Measurements from ENCODE around the gene RNF217. TPM values are rescaled to one million over a fixed set of nuclear protein-coding genes. Genes with fewer than 3 reads are reported as not detected.

The RNF217 gene
- total RNA-seq, 6 donors from 2014 or later: 14.6 to 55.5 (median 31.9) TPM

- H3K4me3 ChIP-seq: no peak overlapping the region
- H3K9me3 ChIP-seq: no peaks in the 10 kb centered on the region
- no peaks in the 10 kb centered on the region for H3K27me3 ChIP-seq
- DNase-seq: no peak
- no peak for ATAC-seq (ENCODE audit: low FRiP score in 2 of 2)
- peaks cover 0 to 7% (median 0%) of the 10 kb centered on the region in 4 donors for H3K36me3 ChIP-seq
- peak overlapping the region in 1 of 4 donors; percentile 18 for H3K27ac ChIP-seq
- peaks cover 0 to 13% (median 2%) of the 10 kb centered on the region in 4 donors for H3K4me1 ChIP-seq
- WGBS, 2 donors: 84 to 86% methylated on average over 6 of the region's 6 CpGs
- TF ChIP-seq EP300 (IDR thresholded peaks at IDR 0.05) (no peak), POLR2A (IDR thresholded peaks at IDR 0.05) (no peak), POLR2AphosphoS5 (IDR thresholded peaks at IDR 0.05) (no peak)
Measured at GRCh38 chr6:124993327-124993726, 31.1 kb downstream of the RNF217 start.

DNA sequence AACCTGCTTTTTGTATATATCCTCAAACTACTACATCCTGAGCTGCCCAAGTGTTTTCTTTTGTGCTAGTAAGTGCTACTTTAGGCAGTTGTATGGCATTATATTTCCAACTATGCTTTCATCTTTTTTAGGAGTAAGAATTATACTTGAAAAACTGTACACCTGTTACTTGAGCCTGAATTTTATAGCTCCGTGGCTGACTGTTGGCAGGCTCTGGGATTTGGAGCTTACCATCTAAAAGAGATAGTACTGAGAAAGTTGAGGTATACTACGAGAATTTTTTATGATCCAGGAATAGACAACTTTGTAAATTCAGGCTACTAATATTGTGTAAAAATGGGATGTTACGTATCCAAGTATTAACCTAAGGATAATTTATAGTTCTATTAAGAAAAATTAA lies 32.4 kb downstream of the RNF217 start:
- Histone ChIP-seq H3K27me3 (no peaks in the 10 kb centered on the region), H3K4me3 (no peak overlapping the region), H3K36me3 (peaks cover 0 to 7% (median 0%) of the 10 kb centered on the region in 4 donors), H3K4me1 (peaks cover 0 to 13% (median 9%) of the 10 kb centered on the region in 4 donors), H3K9me3 (no peaks in the 10 kb centered on the region), H3K27ac (no peak overlapping the region)
- DNase-seq (no peak), ATAC-seq (ENCODE audit: low FRiP score in 2 of 2) (no peak)
- TF ChIP-seq EP300 (IDR thresholded peaks at IDR 0.05): no peak
- TF ChIP-seq POLR2A (IDR thresholded peaks at IDR 0.05): no peak
- no peak for TF ChIP-seq POLR2AphosphoS5 (IDR thresholded peaks at IDR 0.05)
- TF ChIP-seq CTCF (IDR thresholded peaks at IDR 0.05): no peak
- 79 to 80% methylated on average over 3 of the region's 3 CpGs for WGBS, 2 donors

- Histone ChIP-seq H3K4me1 (peaks cover 0 to 13% (median 9%) of the 10 kb centered on the region in 4 donors), H3K27me3 (no peaks in the 10 kb centered on the region), H3K36me3 (peaks cover 0 to 7% (median 0%) of the 10 kb centered on the region in 4 donors), H3K4me3 (no peak overlapping the region), H3K27ac (no peak overlapping the region), H3K9me3 (no peaks in the 10 kb centered on the region)
- no peak for DNase-seq
- no peak for TF ChIP-seq EP300 (IDR thresholded peaks at IDR 0.05)
- TF ChIP-seq POLR2AphosphoS5 (IDR thresholded peaks at IDR 0.05): no peak
- no peak for TF ChIP-seq POLR2A (IDR thresholded peaks at IDR 0.05)
- no peak for TF ChIP-seq CTCF (IDR thresholded peaks at IDR 0.05)
- ATAC-seq (ENCODE audit: low FRiP score in 2 of 2): no peak
Measured at GRCh38 chr6:124995131-124995530, 32.9 kb downstream of the RNF217 start.

DNA sequence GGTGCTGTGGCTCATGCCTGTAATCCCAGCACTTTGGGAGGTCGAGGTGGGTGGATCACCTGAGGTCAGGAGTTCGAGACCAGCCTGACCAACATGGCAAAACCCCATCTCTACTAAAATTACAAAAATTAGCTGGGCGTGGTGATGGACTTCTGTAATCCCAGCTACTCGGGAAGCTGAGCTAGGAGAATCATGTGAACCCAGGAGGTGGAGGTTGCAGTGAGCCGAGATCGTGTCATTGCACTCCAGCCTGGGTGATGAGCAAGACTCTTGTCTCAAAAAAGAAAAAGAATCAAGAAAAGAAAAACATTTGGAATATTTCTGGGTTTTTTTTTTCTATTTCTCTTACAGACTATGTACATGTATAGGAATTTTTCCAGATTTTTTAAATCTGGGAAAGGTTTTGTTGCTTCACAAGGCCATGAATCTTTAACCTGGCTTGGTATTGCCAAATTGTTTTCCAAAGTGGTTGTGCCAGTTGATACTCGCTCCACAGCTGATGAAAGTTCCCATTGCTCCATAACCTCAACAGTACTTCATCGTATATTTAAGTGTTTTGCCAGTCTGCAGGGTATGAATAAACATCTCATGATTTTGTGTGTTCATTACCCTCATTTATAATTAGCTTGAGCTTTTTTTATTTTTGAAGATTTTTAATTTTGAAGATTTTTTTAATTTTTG lies 33.5 kb downstream of the RNF217 start:
- peaks cover 0 to 13% (median 9%) of the 10 kb centered on the region in 4 donors for H3K4me1 ChIP-seq
- peak overlapping the region in 1 of 4 donors; percentile 31 for H3K27ac ChIP-seq
- no peak for TF ChIP-seq CTCF (IDR thresholded peaks at IDR 0.05)
- TF ChIP-seq EP300 (IDR thresholded peaks at IDR 0.05): peak in 1 of 4 donors; percentile 79
- H3K27me3 ChIP-seq: no peaks in the 10 kb centered on the region
- ATAC-seq (ENCODE audit: low FRiP score in 2 of 2) (no peak), DNase-seq (peak in 1 of 2 donors; percentile 32)
- no peak overlapping the region for H3K4me3 ChIP-seq
- WGBS, 2 donors: 78 to 84% methylated on average over 8 of the region's 8 CpGs
- H3K9me3 ChIP-seq: no peaks in the 10 kb centered on the region
- peaks cover 0 to 7% (median 0%) of the 10 kb centered on the region in 4 donors for H3K36me3 ChIP-seq

DNA sequence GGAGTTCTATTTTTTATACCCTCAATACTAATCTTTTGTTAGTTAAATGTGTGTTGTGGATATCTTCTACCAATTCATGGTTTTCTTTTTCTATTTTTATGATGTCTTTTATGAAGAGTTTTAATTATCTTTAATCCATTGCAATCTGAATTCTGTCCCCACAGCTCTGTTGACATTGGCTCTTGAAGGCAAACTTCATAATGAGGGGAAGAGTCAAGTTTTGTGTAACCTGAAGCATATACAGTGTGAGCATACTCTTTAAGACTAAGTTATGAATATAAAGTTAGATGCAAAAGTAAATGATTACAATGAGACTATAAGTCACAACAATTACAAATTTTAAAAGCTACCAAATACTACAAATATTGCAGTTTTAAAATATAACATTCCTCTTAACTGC lies 34.2 kb downstream of the RNF217 start:
- no peak overlapping the region for H3K4me3 ChIP-seq
- no peaks in the 10 kb centered on the region for H3K9me3 ChIP-seq
- TF ChIP-seq POLR2A (IDR thresholded peaks at IDR 0.05) (no peak), EP300 (IDR thresholded peaks at IDR 0.05) (no peak), CTCF (IDR thresholded peaks at IDR 0.05) (no peak), POLR2AphosphoS5 (IDR thresholded peaks at IDR 0.05) (no peak)
- H3K36me3 ChIP-seq: peaks cover 0 to 7% (median 0%) of the 10 kb centered on the region in 4 donors
- H3K27ac ChIP-seq: no peak overlapping the region
- no peaks in the 10 kb centered on the region for H3K27me3 ChIP-seq
- ATAC-seq (ENCODE audit: low FRiP score in 2 of 2) (no peak), DNase-seq (no peak)
- peaks cover 0 to 14% (median 9%) of the 10 kb centered on the region in 4 donors for H3K4me1 ChIP-seq
